ENCODE results near the gene LPP. TPM values are rescaled to one million over a fixed set of nuclear protein-coding genes. Genes with fewer than 3 reads are reported as not detected.

The LPP gene
- total RNA-seq, 2 donors from 2014 or later = 170 to 246 TPM

DNA sequence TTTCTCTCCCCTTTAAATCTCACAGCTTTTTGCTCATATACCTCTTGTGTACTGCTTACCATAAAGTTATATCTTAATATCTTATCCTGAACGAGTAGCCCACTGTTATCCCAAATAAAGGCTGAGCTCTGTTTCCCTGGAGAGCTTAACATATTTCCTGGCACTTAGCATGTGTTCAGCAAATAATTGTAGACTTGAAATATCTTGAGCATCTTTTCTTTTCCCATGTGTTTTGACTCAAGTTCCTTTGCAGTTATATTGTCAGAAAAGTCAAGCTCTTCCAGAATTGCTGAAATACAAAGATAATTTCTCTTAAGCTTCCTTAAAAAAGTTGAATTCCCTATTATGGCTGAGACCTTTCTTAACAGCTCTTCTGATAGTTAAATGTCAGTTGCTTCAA is 150.5 kb downstream of the LPP start:
- no peak overlapping the region for H3K27ac ChIP-seq
- intact Hi-C loops (cut with DNase I) = no loop called here
- H3K4me3 ChIP-seq = no peak overlapping the region
- no peak for DNase-seq
- TF ChIP-seq, protein P1, sequence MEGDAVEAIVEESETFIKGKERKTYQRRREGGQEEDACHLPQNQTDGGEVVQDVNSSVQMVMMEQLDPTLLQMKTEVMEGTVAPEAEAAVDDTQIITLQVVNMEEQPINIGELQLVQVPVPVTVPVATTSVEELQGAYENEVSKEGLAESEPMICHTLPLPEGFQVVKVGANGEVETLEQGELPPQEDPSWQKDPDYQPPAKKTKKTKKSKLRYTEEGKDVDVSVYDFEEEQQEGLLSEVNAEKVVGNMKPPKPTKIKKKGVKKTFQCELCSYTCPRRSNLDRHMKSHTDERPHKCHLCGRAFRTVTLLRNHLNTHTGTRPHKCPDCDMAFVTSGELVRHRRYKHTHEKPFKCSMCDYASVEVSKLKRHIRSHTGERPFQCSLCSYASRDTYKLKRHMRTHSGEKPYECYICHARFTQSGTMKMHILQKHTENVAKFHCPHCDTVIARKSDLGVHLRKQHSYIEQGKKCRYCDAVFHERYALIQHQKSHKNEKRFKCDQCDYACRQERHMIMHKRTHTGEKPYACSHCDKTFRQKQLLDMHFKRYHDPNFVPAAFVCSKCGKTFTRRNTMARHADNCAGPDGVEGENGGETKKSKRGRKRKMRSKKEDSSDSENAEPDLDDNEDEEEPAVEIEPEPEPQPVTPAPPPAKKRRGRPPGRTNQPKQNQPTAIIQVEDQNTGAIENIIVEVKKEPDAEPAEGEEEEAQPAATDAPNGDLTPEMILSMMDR (IDR thresholded peaks at IDR 0.05) = no peak
- no peaks in the 10 kb centered on the region for H3K4me1 ChIP-seq
- H3K27me3 ChIP-seq = no peaks in the 10 kb centered on the region
- H3K9me3 ChIP-seq = no peaks in the 10 kb centered on the region
- H3K36me3 ChIP-seq = no peaks in the 10 kb centered on the region
- no peak overlapping the region for H3K9ac ChIP-seq (ENCODE audit: low read depth in 2 of 2, low read length in 2 of 2)

DNA sequence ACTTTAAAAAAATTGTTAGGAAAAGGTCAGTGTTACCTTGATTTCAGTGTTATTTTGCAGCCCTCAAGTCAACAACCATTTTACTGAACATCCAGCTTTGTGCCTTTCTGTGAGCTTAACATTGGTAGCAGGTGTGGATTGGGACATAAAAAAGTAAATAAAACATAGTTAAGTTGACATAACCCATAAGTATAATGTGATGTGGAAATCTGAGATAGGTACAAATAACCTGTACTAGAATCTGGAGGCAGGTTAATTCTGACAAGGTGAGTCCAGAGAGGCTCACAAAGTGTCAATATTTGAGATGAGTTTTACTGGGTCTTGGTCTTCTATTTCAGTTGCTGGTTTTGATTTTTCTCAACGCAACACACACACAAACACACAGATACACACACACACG is 151.3 kb downstream of the LPP start:
- H3K4me3 ChIP-seq = no peak overlapping the region
- H3K27ac ChIP-seq = no peak overlapping the region
- H3K27me3 ChIP-seq = no peaks in the 10 kb centered on the region
- H3K9ac ChIP-seq (ENCODE audit: low read depth in 2 of 2, low read length in 2 of 2) = no peak overlapping the region
- DNase-seq = no peak
- no peaks in the 10 kb centered on the region for H3K36me3 ChIP-seq
- TF ChIP-seq, protein P1 (IDR thresholded peaks at IDR 0.05) = no peak
- H3K4me1 ChIP-seq = no peaks in the 10 kb centered on the region
- intact Hi-C loops (cut with DNase I) = no loop called here
- no peaks in the 10 kb centered on the region for H3K9me3 ChIP-seq

DNA sequence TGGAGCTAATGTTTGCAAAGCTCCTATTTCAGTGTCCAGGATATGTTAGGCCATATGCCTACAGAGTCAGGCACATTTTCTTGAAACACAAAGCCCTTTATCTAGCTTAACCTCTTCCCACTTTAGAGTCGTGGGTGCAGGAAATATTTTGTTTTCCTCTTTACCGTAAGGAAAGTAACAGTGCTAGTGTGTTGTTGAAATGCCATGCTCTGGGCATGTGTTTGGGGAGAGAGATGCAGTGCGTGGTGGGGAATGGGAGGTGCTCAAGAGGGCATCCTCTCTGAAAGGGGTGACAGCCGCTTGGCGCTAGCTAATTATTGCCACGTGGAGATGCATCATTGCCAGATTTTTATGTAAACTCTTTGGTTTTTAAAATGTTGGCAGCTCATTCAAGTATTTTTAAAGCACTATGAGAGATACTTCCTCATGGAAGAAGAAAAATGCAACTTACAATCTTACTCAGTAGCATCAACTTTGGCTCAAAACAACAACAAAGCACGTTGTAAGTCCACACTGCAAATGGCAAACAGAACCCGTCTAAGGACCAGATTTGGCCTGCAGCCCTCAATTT is 152.6 kb downstream of the LPP start:
- H3K4me3 ChIP-seq = no peak overlapping the region
- H3K36me3 ChIP-seq = no peaks in the 10 kb centered on the region
- H3K9me3 ChIP-seq = no peaks in the 10 kb centered on the region
- no peak overlapping the region for H3K9ac ChIP-seq (ENCODE audit: low read depth in 2 of 2, low read length in 2 of 2)
- H3K27ac ChIP-seq = no peak overlapping the region
- TF ChIP-seq, protein P1 (IDR thresholded peaks at IDR 0.05) = no peak
- H3K27me3 ChIP-seq = no peaks in the 10 kb centered on the region
- no peaks in the 10 kb centered on the region for H3K4me1 ChIP-seq
- DNase-seq = no peak
- intact Hi-C loops (cut with DNase I) = no loop called here

DNA sequence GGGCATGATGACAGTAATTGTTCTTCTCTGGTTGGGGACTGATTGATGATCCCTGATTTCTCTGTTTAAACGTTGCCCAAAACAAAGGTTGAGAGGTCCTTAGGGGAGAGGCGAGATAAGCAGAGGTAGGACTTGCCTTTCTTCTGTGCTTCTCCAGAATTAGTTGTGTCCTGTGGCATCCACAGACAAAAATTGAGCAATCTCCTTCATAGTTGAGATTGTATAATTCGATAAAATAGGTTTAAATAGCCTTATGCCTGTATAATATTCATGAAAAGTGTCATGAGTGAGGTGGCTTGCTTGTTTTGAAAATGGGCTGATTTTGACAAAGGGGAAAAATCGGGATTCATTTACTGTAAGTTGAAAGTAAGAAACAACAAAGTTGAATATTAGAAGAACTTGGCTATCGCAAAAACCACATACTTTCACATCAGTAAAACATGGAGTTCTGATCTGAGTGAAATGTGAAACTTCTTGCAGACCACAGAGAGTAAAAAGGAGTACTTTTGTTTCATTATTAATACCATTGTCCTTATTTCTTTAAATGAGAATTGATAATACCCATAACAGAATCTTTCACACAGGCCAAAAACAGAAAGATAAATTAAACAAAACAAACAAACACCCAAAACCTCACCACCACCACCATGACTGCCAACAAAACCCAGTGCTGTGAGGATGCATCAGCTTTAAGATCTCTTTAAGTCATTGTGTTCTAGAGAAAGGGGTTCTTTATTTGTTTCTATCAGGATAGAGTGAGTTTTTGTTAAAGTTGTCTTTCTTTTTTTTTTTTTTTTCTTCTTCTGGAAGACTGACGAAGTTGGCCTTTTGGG is 155.7 kb downstream of the LPP start:
- Histone ChIP-seq H3K4me1 (no peaks in the 10 kb centered on the region), H3K9ac (ENCODE audit: low read depth in 2 of 2, low read length in 2 of 2) (no peak overlapping the region), H3K27me3 (no peaks in the 10 kb centered on the region), H3K27ac (no peak overlapping the region), H3K9me3 (no peaks in the 10 kb centered on the region), H3K4me3 (no peak overlapping the region), H3K36me3 (no peaks in the 10 kb centered on the region)
- TF ChIP-seq, protein P1 (IDR thresholded peaks at IDR 0.05) = no peak
- intact Hi-C loops (cut with DNase I) = no loop called here
- DNase-seq = no peak

DNA sequence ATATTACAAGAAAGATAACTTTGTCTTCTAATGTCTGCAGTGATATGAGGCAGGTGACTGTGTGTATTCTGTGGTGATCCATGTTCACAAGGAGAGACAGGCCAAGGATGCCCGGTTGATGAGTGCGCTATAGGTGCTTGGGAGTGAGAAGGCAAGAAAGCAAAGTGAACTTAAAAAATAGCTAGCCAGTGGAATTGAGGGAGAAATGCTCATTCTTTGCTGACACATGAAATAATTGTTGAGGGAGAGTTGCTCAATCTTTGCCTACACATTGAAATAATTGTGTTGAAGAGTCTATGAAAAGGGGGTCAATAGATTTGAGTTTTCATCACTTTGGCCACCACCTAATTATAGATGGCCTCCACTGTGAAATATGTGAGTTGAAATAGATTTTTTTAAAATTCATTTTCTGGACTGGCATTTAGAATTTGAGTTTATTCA is 156.3 kb downstream of the LPP start:
- no peaks in the 10 kb centered on the region for H3K27me3 ChIP-seq
- intact Hi-C loops (cut with DNase I) = no loop called here
- H3K27ac ChIP-seq = no peak overlapping the region

More for the DNA sequence above, 156.3 kb downstream of the LPP start:
- no peak overlapping the region for H3K4me3 ChIP-seq
- no peaks in the 10 kb centered on the region for H3K9me3 ChIP-seq
- no peaks in the 10 kb centered on the region for H3K36me3 ChIP-seq
- TF ChIP-seq, protein P1 (IDR thresholded peaks at IDR 0.05) = no peak
- H3K4me1 ChIP-seq = no peaks in the 10 kb centered on the region
- DNase-seq = no peak
- H3K9ac ChIP-seq (ENCODE audit: low read depth in 2 of 2, low read length in 2 of 2) = no peak overlapping the region

All from colonic mucosa (tissue), 4 donors.